Osteoblast (primary cell): Measurements from ENCODE around the gene DRAXIN. TPM values are rescaled to one million over a fixed set of nuclear protein-coding genes. Genes with fewer than 3 reads are reported as not detected.

Experiments used
- DNase-seq: peaks from one replicate; pipeline ENCODE4 v3.0.0; 2011; ENCODE audit warnings: low spot score, mixed read lengths; ENCODE audit not compliant: insufficient read length; ENCODE audit errors: missing footprints
- H2AFZ ChIP-seq: 2 replicates; pipeline ENCODE4 v1.6.0; 2011; ENCODE audit warnings: mild to moderate bottlenecking, low read length
- H3K27ac ChIP-seq: 2 replicates; pipeline ENCODE4 v1.5.1; 2011; ENCODE audit warnings: mild to moderate bottlenecking, low read depth, low read length, moderate library complexity
- H3K27me3 ChIP-seq: 2 replicates; pipeline ENCODE4 v1.6.0; 2012; ENCODE audit warnings: mild to moderate bottlenecking, control low read depth, inconsistent platforms, low read length, moderate library complexity; ENCODE audit not compliant: insufficient read depth
- H3K36me3 ChIP-seq: 2 replicates; pipeline ENCODE4 v1.5.1; 2011; ENCODE audit warnings: mild to moderate bottlenecking, low read length, control low read depth, moderate library complexity; ENCODE audit not compliant: insufficient read depth
- H3K4me1 ChIP-seq: 2 replicates; pipeline ENCODE4 v1.5.1; 2011; ENCODE audit warnings: mild to moderate bottlenecking, low read length, control low read depth, moderate library complexity; ENCODE audit not compliant: insufficient read depth
- H3K4me2 ChIP-seq: 2 replicates; pipeline ENCODE4 v1.6.0; 2011; ENCODE audit warnings: mild to moderate bottlenecking, low read length; ENCODE audit not compliant: insufficient read depth
- H3K4me3 ChIP-seq: fragments of 200-600 bp; sonication (generic); 3 replicates; pipeline ENCODE4 v1.5.1; 2012; ENCODE audit warnings: mild to moderate bottlenecking, low read length, inconsistent platforms; ENCODE audit not compliant: insufficient read depth
- H3K79me2 ChIP-seq: 2 replicates; pipeline ENCODE4 v1.6.0; 2012; ENCODE audit warnings: mild to moderate bottlenecking, low read length, control low read depth, inconsistent platforms; ENCODE audit not compliant: insufficient read depth
- H3K9me3 ChIP-seq: 2 replicates; pipeline ENCODE4 v1.5.1; 2011; ENCODE audit warnings: low read depth, low read length, control low read depth
- H4K20me1 ChIP-seq: 2 replicates; pipeline ENCODE4 v1.6.0; 2012; ENCODE audit warnings: mild to moderate bottlenecking, low read length, control low read depth; ENCODE audit not compliant: insufficient read depth
- CTCF ChIP-seq: IDR thresholded peaks from 2 replicates; pipeline ENCODE4 v1.5.1; 2011; ENCODE audit warnings: mild to moderate bottlenecking, low read depth, low read length, moderate library complexity; ENCODE audit errors: extremely low read depth
- total RNA-seq: library from RNA; depleted of rRNA; stranded (reverse); fragments of >200 nt; gene quantifications from 2 replicates; pipeline ENCODE4 v1.2.3, GENCODE V29; 2012

The DRAXIN gene
- total RNA-seq, 1 donor: under 0.01 TPM

- TF ChIP-seq CTCF: no peak
- peaks cover 7% of the 10 kb centered on the region for H3K4me1 ChIP-seq
- H4K20me1 ChIP-seq: peaks cover 30% of the 10 kb centered on the region
- H2AFZ ChIP-seq: no peak overlapping the region
- H3K27me3 ChIP-seq: no peaks in the 10 kb centered on the region
- peak; percentile 27 for DNase-seq
- no peak overlapping the region for H3K4me2 ChIP-seq
- no peaks in the 10 kb centered on the region for H3K9me3 ChIP-seq
- peaks cover 17% of the 10 kb centered on the region for H3K79me2 ChIP-seq
- no peaks in the 10 kb centered on the region for H3K36me3 ChIP-seq
- H3K27ac ChIP-seq: no peak overlapping the region
- H3K4me3 ChIP-seq: no peak overlapping the region
Observed at GRCh38 chr1:11738096-11738495, 46.6 kb downstream of the DRAXIN start.

- no peak for TF ChIP-seq CTCF
- peaks cover 17% of the 10 kb centered on the region for H3K79me2 ChIP-seq
- H3K4me3 ChIP-seq: no peak overlapping the region
- H3K4me1 ChIP-seq: peaks cover 7% of the 10 kb centered on the region
- no peak overlapping the region for H2AFZ ChIP-seq
- H3K4me2 ChIP-seq: no peak overlapping the region
- no peaks in the 10 kb centered on the region for H3K36me3 ChIP-seq
- no peaks in the 10 kb centered on the region for H3K9me3 ChIP-seq
- peak; percentile 37 for DNase-seq
- no peaks in the 10 kb centered on the region for H3K27me3 ChIP-seq
- H3K27ac ChIP-seq: no peak overlapping the region
- peaks cover 30% of the 10 kb centered on the region for H4K20me1 ChIP-seq
Observed at GRCh38 chr1:11738783-11739182, 47.3 kb downstream of the DRAXIN start.

- Histone ChIP-seq H3K36me3 (no peaks in the 10 kb centered on the region), H3K27ac (no peak overlapping the region), H3K79me2 (peaks cover 17% of the 10 kb centered on the region), H3K27me3 (no peaks in the 10 kb centered on the region), H2AFZ (no peak overlapping the region), H3K4me2 (no peak overlapping the region), H3K4me3 (no peak overlapping the region), H3K4me1 (peaks cover 7% of the 10 kb centered on the region), H4K20me1 (peaks cover 33% of the 10 kb centered on the region), H3K9me3 (no peaks in the 10 kb centered on the region)
- no peak for TF ChIP-seq CTCF
- no peak for DNase-seq
Observed at GRCh38 chr1:11740258-11741192, 49.0 kb downstream of the DRAXIN start.

- peaks cover 43% of the 10 kb centered on the region for H4K20me1 ChIP-seq
- H3K4me1 ChIP-seq: peaks cover 7% of the 10 kb centered on the region
- peaks cover 3% of the 10 kb centered on the region for H3K36me3 ChIP-seq
- no peaks in the 10 kb centered on the region for H3K9me3 ChIP-seq
- H2AFZ ChIP-seq: no peak overlapping the region
- H3K79me2 ChIP-seq: peaks cover 17% of the 10 kb centered on the region
- H3K4me2 ChIP-seq: no peak overlapping the region
- TF ChIP-seq CTCF: no peak
- no peak for DNase-seq
- H3K4me3 ChIP-seq: no peak overlapping the region
- no peaks in the 10 kb centered on the region for H3K27me3 ChIP-seq
- no peak overlapping the region for H3K27ac ChIP-seq
Observed at GRCh38 chr1:11741482-11741881, 50.0 kb downstream of the DRAXIN start.
